RWPE1 (cell line): ENCODE measurements around the gene DYNLT2B.
A peak's percentile ranks its signal among the peaks of the same experiment; 100 is the strongest.
"Not testable (repeated sequence)": the region's sequence is repeated elsewhere in the genome, so short reads cannot be mapped to it uniquely, and the experiment has no call there.

Experiments
- CTCF ChIA-PET: fragments of 350-600 bp; sonication (Branson Sonifier 250); formaldehyde crosslinking; extraction: SDS; loops from one replicate; lab custom pipeline; 2021; lab: Yijun Ruan, JAX
- POLR2A ChIA-PET: fragments of 400-600 bp; formaldehyde crosslinking; extraction: SDS; loops from one replicate; lab custom pipeline; 2020; ENCODE audit warnings: antibody characterized with exemption; ENCODE audit not compliant: low non-redundant PET; lab: Yijun Ruan, JAX
- DNase-seq: peaks from one replicate; pipeline ENCODE4 v3.0.0; 2012; ENCODE audit warnings: low spot score
- H3K27ac ChIP-seq: fragments of 450-650 bp; 2 replicates; pipeline ENCODE4 v1.5.1; 2017
- TF ChIP-seq, protein P1 (sequence below): fragments of 450-650 bp; conservative IDR thresholded peaks from 2 replicates; pipeline ENCODE4 v1.5.1; 2017; ENCODE audit warnings: low read depth, mild to moderate bottlenecking

The DYNLT2B gene

DNA sequence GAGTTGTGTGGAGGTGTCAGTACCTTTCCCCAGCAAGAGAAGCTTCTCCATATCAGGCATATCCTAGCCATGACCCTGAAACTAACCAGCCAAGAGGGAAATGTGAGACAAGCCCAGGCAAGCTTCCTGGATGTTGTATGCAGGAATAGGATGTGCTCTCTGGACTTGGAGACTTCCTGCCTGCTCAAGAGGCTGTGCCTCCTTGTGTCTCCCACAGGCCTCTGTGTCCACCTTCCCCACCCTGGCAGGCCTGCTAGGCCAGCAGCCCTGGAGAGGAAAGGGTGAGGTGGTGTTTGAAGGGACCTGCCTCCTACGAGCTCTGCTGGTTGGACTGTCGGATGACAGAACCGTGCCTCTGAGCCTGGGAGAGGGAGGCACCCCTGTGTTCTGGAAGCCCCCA lies 2.1 kb upstream of the DYNLT2B start:
- H3K27ac ChIP-seq: peak overlapping the region; percentile 94
- DNase-seq: peak; percentile 82
- TF ChIP-seq, protein P1, sequence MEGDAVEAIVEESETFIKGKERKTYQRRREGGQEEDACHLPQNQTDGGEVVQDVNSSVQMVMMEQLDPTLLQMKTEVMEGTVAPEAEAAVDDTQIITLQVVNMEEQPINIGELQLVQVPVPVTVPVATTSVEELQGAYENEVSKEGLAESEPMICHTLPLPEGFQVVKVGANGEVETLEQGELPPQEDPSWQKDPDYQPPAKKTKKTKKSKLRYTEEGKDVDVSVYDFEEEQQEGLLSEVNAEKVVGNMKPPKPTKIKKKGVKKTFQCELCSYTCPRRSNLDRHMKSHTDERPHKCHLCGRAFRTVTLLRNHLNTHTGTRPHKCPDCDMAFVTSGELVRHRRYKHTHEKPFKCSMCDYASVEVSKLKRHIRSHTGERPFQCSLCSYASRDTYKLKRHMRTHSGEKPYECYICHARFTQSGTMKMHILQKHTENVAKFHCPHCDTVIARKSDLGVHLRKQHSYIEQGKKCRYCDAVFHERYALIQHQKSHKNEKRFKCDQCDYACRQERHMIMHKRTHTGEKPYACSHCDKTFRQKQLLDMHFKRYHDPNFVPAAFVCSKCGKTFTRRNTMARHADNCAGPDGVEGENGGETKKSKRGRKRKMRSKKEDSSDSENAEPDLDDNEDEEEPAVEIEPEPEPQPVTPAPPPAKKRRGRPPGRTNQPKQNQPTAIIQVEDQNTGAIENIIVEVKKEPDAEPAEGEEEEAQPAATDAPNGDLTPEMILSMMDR: no peak
- POLR2A ChIA-PET: interaction anchor here (0.6 to 0.8 kb wide), 2 partner anchors 18 to 167 kb away, joined by 3 to 4 read pairs; partner anchors contain the start of gene TM4SF19
- CTCF ChIA-PET: interaction anchor here (0.6 to 0.7 kb wide), 2 partner anchors 26 to 66 kb away, joined by 4 to 7 read pairs; no protein-coding TSS in a partner anchor

DNA sequence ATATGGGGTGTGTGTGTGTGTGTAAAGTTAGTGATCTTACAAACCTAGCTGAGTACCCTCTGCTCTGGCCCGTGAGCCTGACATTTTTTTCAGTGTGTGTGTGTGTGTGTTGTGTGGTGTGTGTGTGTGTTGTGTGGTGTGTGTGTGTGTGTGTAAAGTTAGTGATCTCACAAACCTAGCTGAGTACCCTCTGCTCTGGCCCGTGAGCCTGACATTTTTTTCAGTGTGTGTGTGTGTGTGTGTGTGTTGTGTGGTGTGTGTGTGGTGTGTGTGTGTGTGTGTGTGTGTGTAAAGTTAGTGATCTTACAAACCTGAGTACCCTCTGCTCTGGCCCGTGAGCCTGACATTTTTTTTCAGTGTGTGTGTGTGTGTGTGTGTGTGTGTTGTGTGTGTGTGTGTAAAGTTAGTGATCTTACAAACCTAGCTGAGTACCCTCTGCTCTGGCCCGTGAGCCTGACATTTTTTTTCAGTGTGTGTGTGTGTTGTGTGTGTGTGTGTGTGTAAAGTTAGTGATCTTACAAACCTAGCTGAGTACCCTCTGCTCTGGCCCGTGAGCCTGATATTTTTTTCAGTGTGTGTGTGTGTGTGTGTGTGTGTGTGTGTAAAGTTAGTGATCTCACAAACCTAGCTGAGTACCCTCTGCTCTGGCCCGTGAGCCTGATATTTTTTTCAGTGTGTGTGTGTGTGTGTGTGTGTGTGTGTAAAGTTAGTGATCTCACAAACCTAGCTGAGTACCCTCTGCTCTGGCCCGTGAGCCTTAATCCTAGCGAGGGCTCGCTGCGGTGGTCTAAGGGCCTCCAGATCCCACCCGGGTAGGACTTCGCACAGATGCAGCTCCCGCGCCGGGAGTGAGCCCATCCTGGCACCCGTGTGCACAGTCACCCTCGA lies 997 bp downstream of the DYNLT2B start:
- peak overlapping the region; percentile 94 for H3K27ac ChIP-seq
- DNase-seq, POLR2A ChIA-PET: not testable (repeated sequence)
- CTCF ChIA-PET: interaction anchor here (0.6 to 0.7 kb wide), 3 partner anchors 35 to 1446 kb away, joined by 4 to 6 read pairs (median 5); no protein-coding TSS in a partner anchor

DNA sequence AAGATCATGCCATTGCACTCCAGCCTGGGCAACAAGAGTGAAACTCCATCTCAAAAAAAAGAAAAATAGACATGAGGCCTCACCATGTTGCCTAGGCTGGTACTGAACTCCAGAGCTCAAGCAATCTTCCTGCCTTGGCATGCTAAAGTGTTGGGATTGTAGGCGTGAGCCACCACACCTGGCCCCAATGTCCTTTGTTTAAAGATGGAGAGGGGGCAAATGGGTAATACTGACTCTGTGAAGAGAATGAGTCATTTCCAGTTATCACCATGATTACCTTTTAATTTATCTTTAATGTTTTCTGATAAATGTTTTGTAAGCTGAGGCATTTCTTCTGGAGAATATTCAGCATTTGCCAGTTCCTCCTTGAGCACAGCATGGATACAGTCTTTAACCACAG lies 2.2 kb downstream of the DYNLT2B start:
- CTCF ChIA-PET: no interaction called here
- peak overlapping the region; percentile 54 for H3K27ac ChIP-seq
- no peak for DNase-seq
- TF ChIP-seq, protein P1: no peak
- POLR2A ChIA-PET: no interaction called here

DNA sequence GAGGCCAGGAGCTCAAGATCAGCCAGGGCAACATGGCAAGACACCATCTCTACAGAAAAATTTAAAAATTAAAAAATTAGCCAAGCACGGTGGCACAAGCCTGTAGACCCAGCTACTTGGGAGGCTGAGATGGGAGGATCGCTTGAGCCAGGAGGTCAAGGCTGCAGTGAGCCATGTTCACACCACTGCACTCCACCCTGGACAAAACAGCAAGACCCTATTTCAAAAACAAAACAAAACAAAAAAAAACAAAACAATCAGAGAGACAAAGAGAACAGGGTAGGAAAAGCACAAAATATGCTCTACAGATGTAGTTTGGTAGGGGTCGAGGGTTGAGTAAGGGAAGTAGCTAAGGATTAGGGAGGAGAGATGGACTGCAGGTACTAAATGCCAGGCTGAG lies 3.4 kb downstream of the DYNLT2B start:
- DNase-seq: no peak
- ChIA-PET POLR2A (interaction anchor here (0.6 kb wide), 1 partner anchor 26 kb away, joined by 4 read pairs; no protein-coding TSS in a partner anchor), CTCF (no interaction called here)
- H3K27ac ChIP-seq: peak overlapping the region; percentile 26; the same call in 1 of the 2 replicates
- TF ChIP-seq, protein P1: no peak

DNA sequence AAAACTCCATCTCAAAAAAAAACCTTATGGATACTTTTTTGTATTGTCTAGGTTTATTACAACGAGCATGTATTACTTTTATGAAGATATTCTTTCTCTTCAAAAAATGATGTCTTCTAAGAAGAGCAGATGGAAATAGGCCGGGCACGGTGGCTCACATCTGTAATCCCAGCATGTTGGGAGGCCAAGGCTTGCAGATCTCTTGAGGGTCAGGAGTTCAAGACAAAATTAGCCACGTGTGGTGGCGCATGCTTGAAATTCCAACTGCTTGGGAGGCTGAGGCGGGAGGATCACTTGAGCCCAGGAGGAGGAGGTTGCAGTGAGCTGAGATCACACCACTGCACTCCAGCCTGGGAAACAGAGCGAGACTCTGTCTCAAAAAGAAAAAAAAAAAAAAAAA lies 4.0 kb downstream of the DYNLT2B start:
- H3K27ac ChIP-seq: peak overlapping the region; percentile 26; the same call in 1 of the 2 replicates
- POLR2A ChIA-PET, CTCF ChIA-PET, DNase-seq: not testable (repeated sequence)

DNA sequence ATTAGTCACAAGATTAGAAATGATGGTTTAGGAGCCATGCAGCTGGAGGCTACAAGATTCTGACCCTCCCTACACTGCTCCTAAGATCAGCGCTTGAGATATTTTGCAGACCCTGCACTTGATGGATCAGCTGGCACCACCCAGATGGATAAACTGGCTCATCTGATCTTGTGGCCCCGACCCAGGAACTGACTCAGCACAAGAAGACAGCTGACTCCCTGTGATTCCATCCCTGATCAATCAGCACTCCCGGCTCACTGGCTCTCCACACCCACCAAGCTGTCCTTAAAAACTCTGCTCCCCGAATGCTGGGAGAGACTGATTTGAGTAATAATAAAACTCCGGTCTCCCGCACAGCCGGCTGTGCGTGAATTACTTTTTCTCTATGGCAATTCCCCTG lies 15.1 kb downstream of the DYNLT2B start:
- DNase-seq, H3K27ac ChIP-seq, POLR2A ChIA-PET, CTCF ChIA-PET: not testable (repeated sequence)

DNA sequence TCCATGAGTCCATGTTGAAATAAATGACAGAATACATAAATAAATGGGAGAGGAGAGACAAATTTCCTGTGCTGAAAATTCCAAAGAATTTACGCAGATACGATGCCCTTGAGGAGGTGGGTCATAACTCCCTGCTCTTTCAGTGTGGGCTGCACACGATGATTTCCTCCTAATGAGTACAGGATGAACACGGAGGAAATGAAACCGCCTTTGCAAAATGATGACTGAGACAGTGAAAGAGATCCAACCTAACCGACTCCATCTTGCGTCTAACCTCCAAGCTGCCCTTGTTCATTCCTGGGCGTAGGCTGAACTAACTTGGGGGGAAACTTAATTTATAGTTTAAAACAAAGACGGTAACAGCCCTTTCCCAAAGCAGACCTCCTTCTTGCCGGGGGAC lies 15.5 kb downstream of the DYNLT2B start:
- CTCF ChIA-PET, H3K27ac ChIP-seq, DNase-seq, POLR2A ChIA-PET: not testable (repeated sequence)

DNA sequence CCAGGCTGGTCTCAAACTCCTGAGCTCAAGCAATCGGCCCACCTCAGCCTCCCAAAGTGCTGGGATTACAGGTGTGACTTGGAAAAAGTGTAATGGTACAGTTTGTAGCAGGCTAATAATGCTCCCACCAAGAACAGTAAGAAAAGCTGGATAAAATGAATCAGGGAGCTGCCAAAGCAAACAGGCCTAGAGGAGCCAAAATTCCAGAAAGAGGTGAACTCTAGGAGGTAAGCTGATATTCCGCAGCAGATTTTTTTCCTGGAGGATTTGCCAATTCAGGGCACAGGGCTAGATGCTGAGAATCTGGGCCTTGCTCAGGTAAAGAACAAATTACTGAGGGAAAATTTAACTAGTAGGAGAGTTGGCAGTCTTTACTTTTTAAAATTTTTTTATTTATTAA lies 19.5 kb downstream of the DYNLT2B start:
- TF ChIP-seq, protein P1: no peak

More for the DNA sequence above, 19.5 kb downstream of the DYNLT2B start:
- POLR2A ChIA-PET: no interaction called here
- CTCF ChIA-PET: no interaction called here
- H3K27ac ChIP-seq: no peak overlapping the region
- no peak for DNase-seq
